Neuron (in vitro differentiated cells): Measurements from ENCODE around the gene PAPOLB.

Source experiments
- H2AFZ ChIP-seq: one replicate; pipeline ENCODE4 v1.6.1; 2013; ENCODE audit warnings: low read depth, mild to moderate bottlenecking, inconsistent platforms, low read length, moderate library complexity
- H3K27me3 ChIP-seq: one replicate; pipeline ENCODE4 v1.6.1; 2013; ENCODE audit warnings: low read length; ENCODE audit not compliant: insufficient read depth
- H3K36me3 ChIP-seq: one replicate; pipeline ENCODE4 v1.6.1; 2013; ENCODE audit warnings: low read length; ENCODE audit not compliant: insufficient read depth
- H3K4me1 ChIP-seq: one replicate; pipeline ENCODE4 v1.6.1; 2013; ENCODE audit warnings: low read length; ENCODE audit not compliant: insufficient read depth
- H3K4me3 ChIP-seq: 2 replicates; pipeline ENCODE4 v1.5.1; 2013; ENCODE audit warnings: mild to moderate bottlenecking, low read length, moderate library complexity
- H3K9me3 ChIP-seq: one replicate; pipeline ENCODE4 v1.6.1; 2013; ENCODE audit warnings: low read length

The PAPOLB gene

GRCh38 chr7:4819560-4820404, 42.0 kb downstream of the PAPOLB start:
- H3K36me3 ChIP-seq: peaks cover 4% of the 10 kb centered on the region

GRCh38 chr7:4818000-4818794, 43.6 kb downstream of the PAPOLB start:
- Histone ChIP-seq H3K27me3 (no peaks in the 10 kb centered on the region), H2AFZ (no peak overlapping the region), H3K36me3 (peaks cover 14% of the 10 kb centered on the region), H3K4me1 (no peaks in the 10 kb centered on the region), H3K4me3 (no peak overlapping the region), H3K9me3 (peaks cover 4% of the 10 kb centered on the region)

More at GRCh38 chr7:4819560-4820404, 42.0 kb downstream of the PAPOLB start:
- H2AFZ ChIP-seq: no peak overlapping the region
- no peak overlapping the region for H3K4me3 ChIP-seq
- H3K9me3 ChIP-seq: no peaks in the 10 kb centered on the region
- no peaks in the 10 kb centered on the region for H3K4me1 ChIP-seq
- H3K27me3 ChIP-seq: no peaks in the 10 kb centered on the region

DNA sequence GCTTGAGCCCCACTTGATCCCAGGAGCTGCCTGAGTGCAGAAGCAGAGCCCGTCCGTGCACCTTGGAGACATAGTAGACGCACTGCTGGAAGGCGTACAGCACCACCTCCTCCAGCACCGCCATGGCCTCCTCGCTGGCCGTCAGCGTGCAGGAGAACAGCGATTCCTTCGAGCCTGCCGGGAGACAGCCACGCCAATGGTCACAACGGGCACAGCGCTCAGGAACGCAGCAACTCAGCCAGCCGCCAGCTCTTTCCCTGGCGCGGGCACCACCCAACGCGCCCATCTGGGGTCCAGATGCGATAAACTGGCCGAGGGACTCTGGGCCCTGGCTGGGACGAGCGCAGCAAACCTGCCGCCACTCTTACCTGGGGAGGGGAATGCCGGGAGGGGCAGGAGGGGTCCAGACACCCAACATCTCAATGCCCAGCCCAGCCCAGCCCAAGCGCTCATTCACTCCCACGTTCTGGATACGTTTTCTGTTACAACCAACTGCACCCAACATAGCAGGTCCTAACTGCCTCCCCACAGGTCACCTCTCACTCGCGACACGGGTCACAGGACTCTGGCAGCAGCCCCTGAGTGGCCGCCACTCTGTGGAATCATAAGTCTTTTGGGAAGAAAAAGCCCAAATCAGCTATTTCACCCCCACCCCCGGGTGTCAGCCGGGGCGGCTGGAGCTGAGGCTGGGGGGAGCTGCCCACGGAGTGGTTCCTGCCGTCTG, 44.5 kb downstream of the PAPOLB start:
- no peaks in the 10 kb centered on the region for H3K27me3 ChIP-seq
- peaks cover 9% of the 10 kb centered on the region for H3K9me3 ChIP-seq
- no peak overlapping the region for H2AFZ ChIP-seq
- peaks cover 16% of the 10 kb centered on the region for H3K36me3 ChIP-seq
- no peaks in the 10 kb centered on the region for H3K4me1 ChIP-seq
- H3K4me3 ChIP-seq: no peak overlapping the region

DNA sequence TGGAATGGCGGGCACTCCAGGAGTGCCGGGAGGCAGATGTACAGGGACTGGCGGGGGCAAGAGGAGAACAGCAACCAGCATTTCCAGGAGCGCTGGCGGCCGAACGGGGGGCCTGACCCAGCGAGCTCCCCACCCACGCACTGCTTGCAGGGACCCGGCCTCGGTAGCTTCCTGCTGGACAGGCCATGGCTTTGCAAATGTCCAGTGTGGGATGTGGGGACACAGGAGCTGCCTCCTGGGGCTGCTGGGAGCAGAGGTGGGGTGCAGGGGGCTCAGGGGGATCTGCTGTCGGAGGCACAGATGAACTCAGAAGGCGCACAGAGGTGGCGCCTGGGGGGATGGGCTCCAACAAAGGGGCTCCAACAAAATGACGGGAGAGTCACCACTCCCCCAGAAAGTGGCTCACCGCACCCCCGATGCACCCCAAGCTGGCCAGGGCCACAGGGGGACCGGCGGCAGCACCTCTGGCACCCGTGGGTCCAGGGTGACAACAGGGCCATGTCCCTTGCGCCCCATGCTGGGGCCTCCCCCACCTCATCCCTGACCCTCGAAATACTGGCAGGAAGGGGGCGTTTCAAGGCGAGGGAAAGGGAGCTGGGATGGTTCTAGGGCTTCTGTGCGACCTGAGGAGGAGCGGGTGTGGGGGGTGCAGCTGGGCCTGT, 45.3 kb downstream of the PAPOLB start:
- Histone ChIP-seq H3K36me3 (peaks cover 16% of the 10 kb centered on the region), H3K9me3 (peaks cover 9% of the 10 kb centered on the region), H3K4me1 (no peaks in the 10 kb centered on the region), H2AFZ (no peak overlapping the region), H3K4me3 (no peak overlapping the region), H3K27me3 (no peaks in the 10 kb centered on the region)

DNA sequence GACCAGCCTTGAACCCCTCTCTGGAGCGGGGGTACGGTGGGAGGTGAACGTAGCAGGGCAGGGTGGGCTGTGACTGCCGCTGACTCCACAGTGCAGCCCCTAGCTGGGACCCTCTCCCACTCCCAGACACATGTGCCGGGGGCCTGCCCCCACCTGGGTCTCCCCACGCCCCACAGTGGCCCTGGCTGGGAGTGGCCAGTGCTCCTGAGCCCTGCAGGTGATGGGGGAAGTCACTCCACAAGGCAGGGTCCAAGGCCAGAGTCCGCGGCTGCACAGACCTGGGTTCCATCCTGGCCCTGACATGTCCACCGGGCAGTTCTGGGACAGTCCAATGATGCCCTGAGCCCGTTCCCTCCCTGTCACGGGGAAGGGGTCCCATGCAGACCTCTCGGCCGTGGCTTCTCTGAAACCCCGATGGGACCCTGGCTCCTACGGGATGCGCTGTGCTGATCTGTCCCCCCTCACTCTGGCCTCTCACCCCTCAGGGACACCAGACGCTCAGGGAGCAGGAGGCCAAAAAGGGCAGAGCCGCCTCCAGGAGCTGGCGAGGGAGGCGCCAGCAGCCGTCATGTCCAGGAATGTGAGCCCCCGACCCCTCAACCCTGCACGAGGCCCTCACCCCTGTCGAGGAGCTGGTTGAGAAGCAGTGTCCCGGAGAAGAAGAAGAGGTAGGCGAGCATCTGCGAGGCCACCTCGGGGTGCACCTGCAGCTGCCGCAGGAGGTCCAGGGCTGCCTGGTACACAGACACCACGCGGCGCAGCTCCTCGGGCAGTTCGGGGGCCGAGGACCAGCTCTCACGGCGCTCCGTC, 46.0 kb downstream of the PAPOLB start:
- Histone ChIP-seq H3K36me3 (peaks cover 16% of the 10 kb centered on the region), H3K4me3 (no peak overlapping the region), H3K4me1 (no peaks in the 10 kb centered on the region), H3K9me3 (peaks cover 9% of the 10 kb centered on the region), H2AFZ (no peak overlapping the region), H3K27me3 (no peaks in the 10 kb centered on the region)

DNA sequence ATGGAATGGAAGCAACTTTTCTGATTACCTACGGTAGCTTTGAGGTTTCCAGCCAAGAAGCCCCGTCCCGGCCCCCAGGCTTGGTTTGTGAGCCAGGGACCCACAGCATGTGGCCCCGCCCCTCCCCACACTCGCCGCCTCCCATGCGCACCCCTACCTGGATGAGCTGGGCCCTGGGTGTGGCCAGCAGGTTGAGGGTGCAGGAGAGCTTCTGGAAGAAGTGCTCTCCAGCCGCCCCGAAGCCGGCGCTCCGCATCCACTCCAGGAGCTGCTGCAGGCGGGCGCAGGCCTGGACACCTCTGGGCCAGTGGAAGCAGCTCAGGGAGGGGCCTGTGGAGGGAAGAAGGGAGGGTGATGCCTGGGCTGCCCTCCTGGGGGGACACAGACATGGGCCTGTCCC, 46.7 kb downstream of the PAPOLB start:
- Histone ChIP-seq H3K36me3 (peaks cover 21% of the 10 kb centered on the region), H3K27me3 (no peaks in the 10 kb centered on the region), H3K4me1 (no peaks in the 10 kb centered on the region), H3K4me3 (no peak overlapping the region), H2AFZ (no peak overlapping the region), H3K9me3 (peaks cover 9% of the 10 kb centered on the region)

- Histone ChIP-seq H2AFZ (no peak overlapping the region), H3K4me1 (no peaks in the 10 kb centered on the region), H3K36me3 (peaks cover 21% of the 10 kb centered on the region), H3K4me3 (no peak overlapping the region), H3K27me3 (no peaks in the 10 kb centered on the region), H3K9me3 (peaks cover 9% of the 10 kb centered on the region)
Observed at GRCh38 chr7:4814433-4814832, 47.4 kb downstream of the PAPOLB start.

GRCh38 chr7:4809666-4810065, 52.2 kb downstream of the PAPOLB start:
- H2AFZ ChIP-seq: no peak overlapping the region
- peaks cover 24% of the 10 kb centered on the region for H3K36me3 ChIP-seq
- no peak overlapping the region for H3K4me3 ChIP-seq
- H3K27me3 ChIP-seq: no peaks in the 10 kb centered on the region
- no peaks in the 10 kb centered on the region for H3K4me1 ChIP-seq
- peaks cover 9% of the 10 kb centered on the region for H3K9me3 ChIP-seq

DNA sequence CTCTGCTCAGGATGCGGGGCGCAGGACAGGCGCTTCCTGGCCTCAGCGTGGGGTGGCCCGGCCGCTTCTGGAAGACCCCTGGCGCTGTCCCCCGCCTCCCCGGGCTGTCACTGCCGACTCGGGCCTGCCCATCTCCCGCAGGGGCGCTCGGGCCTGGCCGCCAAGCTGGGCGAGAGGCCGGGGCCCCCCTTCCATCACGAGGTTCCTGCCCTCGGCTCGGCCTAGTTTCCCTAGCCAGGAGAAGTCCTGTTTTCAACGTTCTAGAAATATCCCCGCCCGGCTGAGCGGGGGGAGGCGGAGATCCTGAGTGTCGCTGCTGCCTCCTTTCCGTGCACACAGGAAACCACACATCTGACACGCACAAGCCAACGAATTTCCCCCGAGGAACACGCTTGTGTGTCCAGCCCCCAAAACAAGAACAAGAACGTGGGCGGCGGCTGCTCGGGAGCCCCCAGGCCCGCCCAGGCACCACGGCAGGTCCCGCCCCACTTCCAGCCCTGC, 52.7 kb downstream of the PAPOLB start:
- no peaks in the 10 kb centered on the region for H3K4me1 ChIP-seq
- peaks cover 9% of the 10 kb centered on the region for H3K9me3 ChIP-seq
- H3K27me3 ChIP-seq: no peaks in the 10 kb centered on the region
- H3K36me3 ChIP-seq: peaks cover 20% of the 10 kb centered on the region
- no peak overlapping the region for H3K4me3 ChIP-seq
- no peak overlapping the region for H2AFZ ChIP-seq

DNA sequence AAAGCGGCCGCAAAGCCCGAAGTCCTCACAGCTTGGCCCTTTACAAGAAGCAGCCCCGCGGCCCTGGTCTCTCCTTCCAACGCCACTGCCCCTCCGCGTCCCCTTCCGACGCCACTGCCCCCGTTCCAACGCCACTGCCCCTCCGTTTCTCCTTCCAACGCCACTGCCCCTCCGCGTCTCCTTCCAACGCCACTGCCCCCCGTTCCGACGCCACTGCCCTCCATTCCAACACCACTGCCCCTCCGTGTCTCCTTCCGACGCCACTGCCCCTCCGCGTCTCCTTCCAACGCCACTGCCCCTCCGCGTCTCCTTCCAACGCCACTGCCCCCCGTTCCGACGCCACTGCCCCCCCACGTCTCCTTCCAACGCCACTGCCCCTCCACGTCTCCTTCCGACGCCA, 53.3 kb downstream of the PAPOLB start:
- H2AFZ ChIP-seq: no peak overlapping the region

DNA sequence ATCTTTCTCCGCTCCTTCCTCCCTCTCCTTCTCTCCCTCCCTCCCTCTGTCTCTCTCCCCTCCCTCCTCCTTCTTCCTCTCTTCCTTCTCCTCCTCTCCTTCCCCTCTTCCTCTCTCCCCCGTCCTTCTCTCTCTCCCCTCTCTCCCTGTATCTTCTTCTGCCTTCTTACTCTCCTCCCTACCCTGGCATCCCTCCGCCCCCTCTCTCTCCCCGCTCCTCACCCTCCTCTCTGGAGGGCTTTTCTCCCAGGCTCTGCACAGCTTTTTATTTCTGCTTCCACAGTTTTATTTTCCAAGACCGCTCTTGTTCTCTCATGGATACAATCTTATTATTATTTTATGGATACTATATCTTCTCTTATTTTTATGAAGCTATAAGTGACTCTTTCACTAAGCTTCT, 53.8 kb downstream of the PAPOLB start:
- H3K9me3 ChIP-seq: peaks cover 3% of the 10 kb centered on the region

More for the DNA sequence above, 53.3 kb downstream of the PAPOLB start:
- Histone ChIP-seq H3K4me1 (no peaks in the 10 kb centered on the region), H3K36me3 (peaks cover 18% of the 10 kb centered on the region), H3K9me3 (peaks cover 8% of the 10 kb centered on the region), H3K27me3 (no peaks in the 10 kb centered on the region), H3K4me3 (no peak overlapping the region)

More for the DNA sequence above, 53.8 kb downstream of the PAPOLB start:
- Histone ChIP-seq H3K36me3 (peaks cover 13% of the 10 kb centered on the region), H3K27me3 (no peaks in the 10 kb centered on the region), H2AFZ (no peak overlapping the region), H3K4me1 (no peaks in the 10 kb centered on the region), H3K4me3 (no peak overlapping the region)
